Neural progenitor cell (in vitro differentiated cells): ENCODE measurements around the gene REPIN1. TPM values are rescaled to one million over a fixed set of nuclear protein-coding genes. Genes with fewer than 3 reads are reported as not detected.

ENCODE experiments used
- DNase-seq: peaks from one replicate; pipeline ENCODE4 v3.0.0-alpha.2; 2016; ENCODE audit warnings: low spot score
- H2AFZ ChIP-seq: fragments of 200-600 bp; sonication (generic); replicated peaks from 2 replicates; pipeline ENCODE4 v1.6.1; 2016; ENCODE audit warnings: antibody characterized with exemption
- H3F3A ChIP-seq: fragments of 200-600 bp; sonication (generic); 2 replicates; pipeline ENCODE4 v1.6.1; 2016; ENCODE audit warnings: antibody characterized with exemption, low read depth
- H3K27ac ChIP-seq: fragments of 200-600 bp; sonication (generic); 2 replicates; pipeline ENCODE4 v1.5.1; 2016; ENCODE audit warnings: mild to moderate bottlenecking
- H3K27me3 ChIP-seq: fragments of 200-600 bp; sonication (generic); 2 replicates; pipeline ENCODE4 v1.6.1; 2016; ENCODE audit warnings: mild to moderate bottlenecking, moderate library complexity
- H3K36me3 ChIP-seq: fragments of 200-600 bp; sonication (generic); 2 replicates; pipeline ENCODE4 v1.5.1; 2016
- H3K4me1 ChIP-seq: fragments of 200-600 bp; sonication (generic); 2 replicates; pipeline ENCODE4 v1.6.1; 2016; ENCODE audit warnings: mixed run types
- H3K4me2 ChIP-seq: fragments of 200-600 bp; sonication (generic); 2 replicates; pipeline ENCODE4 v1.6.1; 2016
- H3K4me3 ChIP-seq: fragments of 200-600 bp; sonication (generic); 2 replicates; pipeline ENCODE4 v1.5.1; 2016
- H3K79me2 ChIP-seq: fragments of 200-600 bp; sonication (generic); 2 replicates; pipeline ENCODE4 v1.6.1; 2016; ENCODE audit warnings: low read depth
- H3K9ac ChIP-seq: fragments of 200-600 bp; sonication (generic); 2 replicates; pipeline ENCODE4 v1.6.1; 2016
- H3K9me3 ChIP-seq: fragments of 200-600 bp; sonication (generic); 2 replicates; pipeline ENCODE4 v1.5.1; 2016; ENCODE audit warnings: low read depth
- H4K20me1 ChIP-seq: fragments of 200-600 bp; sonication (generic); 2 replicates; pipeline ENCODE4 v1.6.1; 2016; ENCODE audit warnings: low read depth
- H3K27ac Mint-ChIP-seq: 3 replicates; pipeline ENCODE4 v1.8.0; 2021; ENCODE audit warnings: mixed read lengths
- H3K27me3 Mint-ChIP-seq: 2 replicates; pipeline ENCODE4 v1.8.0; 2022; ENCODE audit warnings: low read depth, mild to moderate bottlenecking, inconsistent platforms, moderate library complexity, mixed read lengths; ENCODE audit not compliant: insufficient read depth
- H3K36me3 Mint-ChIP-seq: 3 replicates; pipeline ENCODE4 v1.8.0; 2021; ENCODE audit warnings: mixed read lengths
- H3K4me1 Mint-ChIP-seq: 3 replicates; pipeline ENCODE4 v1.8.0; 2021; ENCODE audit warnings: mixed read lengths
- H3K4me3 Mint-ChIP-seq: 3 replicates; pipeline ENCODE4 v1.8.0; 2021; ENCODE audit warnings: mild to moderate bottlenecking, moderate library complexity, mixed read lengths
- H3K9me3 Mint-ChIP-seq: 3 replicates; pipeline ENCODE4 v1.8.0; 2020; ENCODE audit warnings: mixed read lengths
- CTCF ChIP-seq: fragments of 200-600 bp; sonication (generic); IDR thresholded peaks from 2 replicates; pipeline ENCODE4 v1.5.1; 2017; ENCODE audit warnings: antibody characterized with exemption, mild to moderate bottlenecking
- EZH2 ChIP-seq: fragments of 200-600 bp; sonication (generic); IDR thresholded peaks from 2 replicates; pipeline ENCODE4 v1.6.1; 2017; ENCODE audit warnings: antibody characterized with exemption, mild to moderate bottlenecking, moderate library complexity
- EZH2phosphoT487 ChIP-seq: fragments of 200-600 bp; sonication (generic); IDR thresholded peaks from 2 replicates; pipeline ENCODE4 v1.6.1; 2017; ENCODE audit warnings: antibody characterized with exemption
- total RNA-seq: library from RNA; depleted of rRNA; stranded (reverse); fragments of >200 nt; gene quantifications from 2 replicates; pipeline ENCODE4 v1.2.3, GENCODE V29; 2015; ENCODE audit warnings: low replicate concordance

REPIN1 gene
- total RNA-seq, 1 donor from 2014 or later, result 18.0 TPM

GRCh38 chr7:150365194-150365593 lies 3.4 kb upstream of the REPIN1 start:
- H4K20me1 ChIP-seq, result no peaks in the 10 kb centered on the region
- no peak overlapping the region for H3K27ac ChIP-seq
- no peaks in the 10 kb centered on the region for H3K9me3 ChIP-seq
- H3K27me3 Mint-ChIP-seq, result peaks cover under 1% of the 10 kb centered on the region
- H3K4me3 Mint-ChIP-seq, result no peak overlapping the region
- TF ChIP-seq EZH2 (no peak), EZH2phosphoT487 (no peak), CTCF (no peak)
- H3K27me3 ChIP-seq, result no peaks in the 10 kb centered on the region
- H3K9ac ChIP-seq, result no peak overlapping the region
- no peaks in the 10 kb centered on the region for H3K9me3 Mint-ChIP-seq
- no peak overlapping the region for H2AFZ ChIP-seq
- no peak overlapping the region for H3K4me3 ChIP-seq
- H3K4me2 ChIP-seq, result no peak overlapping the region
- H3K79me2 ChIP-seq, result peaks cover 15% of the 10 kb centered on the region
- DNase-seq, result no peak
- H3K27ac Mint-ChIP-seq, result no peak overlapping the region
- H3K36me3 Mint-ChIP-seq, result no peaks in the 10 kb centered on the region
- H3F3A ChIP-seq, result peaks cover 34% of the 10 kb centered on the region
- H3K36me3 ChIP-seq, result no peaks in the 10 kb centered on the region
- H3K4me1 ChIP-seq, result peaks cover 30% of the 10 kb centered on the region
- H3K4me1 Mint-ChIP-seq, result peaks cover 65% of the 10 kb centered on the region

GRCh38 chr7:150365673-150366398 lies 2.8 kb upstream of the REPIN1 start:
- H3K36me3 Mint-ChIP-seq, result peaks cover 4% of the 10 kb centered on the region
- TF ChIP-seq EZH2phosphoT487 (no peak), CTCF (no peak), EZH2 (no peak)
- DNase-seq, result peak; percentile 6
- H3K4me3 Mint-ChIP-seq, result peak overlapping the region; percentile 58
- Histone ChIP-seq H2AFZ (peak overlapping the region; percentile 31), H3K36me3 (no peaks in the 10 kb centered on the region), H3K9ac (no peak overlapping the region), H3K27ac (no peak overlapping the region), H3K4me1 (peaks cover 33% of the 10 kb centered on the region), H3K9me3 (no peaks in the 10 kb centered on the region), H3K79me2 (peaks cover 21% of the 10 kb centered on the region), H3F3A (peaks cover 34% of the 10 kb centered on the region), H4K20me1 (no peaks in the 10 kb centered on the region), H3K4me2 (no peak overlapping the region), H3K4me3 (no peak overlapping the region), H3K27me3 (no peaks in the 10 kb centered on the region)
- peaks cover 70% of the 10 kb centered on the region for H3K4me1 Mint-ChIP-seq
- H3K27me3 Mint-ChIP-seq, result no peaks in the 10 kb centered on the region
- H3K9me3 Mint-ChIP-seq, result no peaks in the 10 kb centered on the region
- H3K27ac Mint-ChIP-seq, result peak overlapping the region; percentile 78

GRCh38 chr7:150367677-150368095 lies 936 bp upstream of the REPIN1 start:
- peak overlapping the region; percentile 85 for H3K4me3 Mint-ChIP-seq
- peaks cover 39% of the 10 kb centered on the region for H3K79me2 ChIP-seq
- H3K36me3 Mint-ChIP-seq, result peaks cover 5% of the 10 kb centered on the region
- H3K9me3 ChIP-seq, result no peaks in the 10 kb centered on the region
- peak overlapping the region; percentile 96 for H3K4me2 ChIP-seq
- no peaks in the 10 kb centered on the region for H3K27me3 ChIP-seq
- H2AFZ ChIP-seq, result peak overlapping the region; percentile 82
- peaks cover 32% of the 10 kb centered on the region for H3F3A ChIP-seq
- no peaks in the 10 kb centered on the region for H3K36me3 ChIP-seq
- H3K4me3 ChIP-seq, result peak overlapping the region; percentile 79
- no peaks in the 10 kb centered on the region for H3K27me3 Mint-ChIP-seq
- TF ChIP-seq EZH2 (no peak), EZH2phosphoT487 (no peak), CTCF (no peak)
- DNase-seq, result no peak
- no peaks in the 10 kb centered on the region for H3K9me3 Mint-ChIP-seq
- H4K20me1 ChIP-seq, result no peaks in the 10 kb centered on the region
- H3K9ac ChIP-seq, result no peak overlapping the region
- peaks cover 19% of the 10 kb centered on the region for H3K4me1 ChIP-seq
- peaks cover 57% of the 10 kb centered on the region for H3K4me1 Mint-ChIP-seq
- H3K27ac ChIP-seq, result no peak overlapping the region
- peak overlapping the region; percentile 98 for H3K27ac Mint-ChIP-seq
